ENCODE measurements around the gene SHROOM3.

The SHROOM3 gene

GRCh38 chr4:76498550-76498949 lies 63.5 kb downstream of the SHROOM3 start:
- Histone ChIP-seq H2BK5ac (ENCODE audit: low read depth, low read length, poor library complexity, severe bottlenecking) (no peak overlapping the region), H2AFZ (ENCODE audit: low read depth, low read length) (no peak overlapping the region), H4K91ac (ENCODE audit: low read length) (no peak overlapping the region), H3K4ac (ENCODE audit: low read depth in 1 of 2, low read length in 2 of 2) (no peak overlapping the region), H3K4me1 (ENCODE audit: control insufficient read depth, insufficient read depth, low read depth, low read length) (no peaks in the 10 kb centered on the region), H3K79me1 (replicated peaks; ENCODE audit: low read length, poor library complexity, severe bottlenecking) (no peaks in the 10 kb centered on the region), H3K27me3 (ENCODE audit: control insufficient read depth in 1 of 2, insufficient read depth in 1 of 2, low read length in 2 of 2) (peaks cover 0 to 37% of the 10 kb centered on the region in 2 experiments), H3K4me3 (ENCODE audit: insufficient read depth in 1 of 2, low read depth in 1 of 2, low read length in 2 of 2) (no peak overlapping the region), H3K18ac (ENCODE audit: low read depth in 1 of 2, low read length in 2 of 2) (no peak overlapping the region), H2BK15ac (ENCODE audit: low read depth, poor library complexity, severe bottlenecking) (no peak overlapping the region), H3K9me3 (ENCODE audit: control insufficient read depth, low read length) (no peaks in the 10 kb centered on the region), H3K23ac (ENCODE audit: low read length in 2 of 2) (no peak overlapping the region), H4K8ac (ENCODE audit: low read length) (no peak overlapping the region), H2AK5ac (ENCODE audit: low read length, severe bottlenecking) (no peak overlapping the region), H2BK120ac (ENCODE audit: low read depth, low read length) (no peak overlapping the region), H3K4me2 (ENCODE audit: low read length, poor library complexity, severe bottlenecking) (no peak overlapping the region), H3K36me3 (ENCODE audit: control insufficient read depth in 1 of 2, insufficient read depth in 2 of 2, low read depth in 1 of 2, low read length in 2 of 2) (no peaks in the 10 kb centered on the region), H2BK12ac (ENCODE audit: low read length in 2 of 2) (no peak overlapping the region), H3K14ac (ENCODE audit: low read length in 2 of 2) (no peak overlapping the region), H3K27ac (ENCODE audit: low read length, poor library complexity, severe bottlenecking) (no peak overlapping the region), H3K9ac (ENCODE audit: low read length) (no peak overlapping the region)
- no peak for DNase-seq
- WGBS, result 83% methylated on average over 1 of the region's 3 CpGs

GRCh38 chr4:76499461-76499860 lies 64.4 kb downstream of the SHROOM3 start:
- Histone ChIP-seq H2AFZ (ENCODE audit: low read depth, low read length) (no peak overlapping the region), H2AK5ac (ENCODE audit: low read length, severe bottlenecking) (no peak overlapping the region), H3K36me3 (ENCODE audit: control insufficient read depth in 1 of 2, insufficient read depth in 2 of 2, low read depth in 1 of 2, low read length in 2 of 2) (no peaks in the 10 kb centered on the region), H3K4me2 (ENCODE audit: low read length, poor library complexity, severe bottlenecking) (no peak overlapping the region), H2BK12ac (ENCODE audit: low read length in 2 of 2) (no peak overlapping the region), H3K23ac (ENCODE audit: low read length in 2 of 2) (no peak overlapping the region), H3K9me3 (ENCODE audit: control insufficient read depth, low read length) (no peaks in the 10 kb centered on the region), H3K27me3 (ENCODE audit: control insufficient read depth in 1 of 2, insufficient read depth in 1 of 2, low read length in 2 of 2) (peaks cover 0 to 33% of the 10 kb centered on the region in 2 experiments), H3K4me1 (ENCODE audit: control insufficient read depth, insufficient read depth, low read depth, low read length) (no peaks in the 10 kb centered on the region), H3K4me3 (ENCODE audit: insufficient read depth in 1 of 2, low read depth in 1 of 2, low read length in 2 of 2) (no peak overlapping the region), H2BK5ac (ENCODE audit: low read depth, low read length, poor library complexity, severe bottlenecking) (no peak overlapping the region), H2BK15ac (ENCODE audit: low read depth, poor library complexity, severe bottlenecking) (no peak overlapping the region), H3K27ac (ENCODE audit: low read length, poor library complexity, severe bottlenecking) (no peak overlapping the region), H3K18ac (ENCODE audit: low read depth in 1 of 2, low read length in 2 of 2) (no peak overlapping the region), H2BK120ac (ENCODE audit: low read depth, low read length) (no peak overlapping the region), H3K14ac (ENCODE audit: low read length in 2 of 2) (no peak overlapping the region), H3K79me1 (replicated peaks; ENCODE audit: low read length, poor library complexity, severe bottlenecking) (no peaks in the 10 kb centered on the region), H4K8ac (ENCODE audit: low read length) (no peak overlapping the region), H3K9ac (ENCODE audit: low read length) (no peak overlapping the region), H3K4ac (ENCODE audit: low read depth in 1 of 2, low read length in 2 of 2) (no peak overlapping the region), H4K91ac (ENCODE audit: low read length) (no peak overlapping the region)
- WGBS, result 62% methylated on average over 3 of the region's 4 CpGs
- no peak for DNase-seq

- no peak overlapping the region for H2BK120ac ChIP-seq (ENCODE audit: low read depth, low read length)
- no peak overlapping the region for H3K4me3 ChIP-seq (ENCODE audit: insufficient read depth in 1 of 2, low read depth in 1 of 2, low read length in 2 of 2)
- no peak for DNase-seq
- H3K79me1 ChIP-seq (replicated peaks; ENCODE audit: low read length, poor library complexity, severe bottlenecking), result no peaks in the 10 kb centered on the region
- H2BK5ac ChIP-seq (ENCODE audit: low read depth, low read length, poor library complexity, severe bottlenecking), result no peak overlapping the region
- H3K27me3 ChIP-seq (ENCODE audit: control insufficient read depth in 1 of 2, insufficient read depth in 1 of 2, low read length in 2 of 2), result peaks cover 0 to 18% of the 10 kb centered on the region in 2 experiments
- H3K4me1 ChIP-seq (ENCODE audit: control insufficient read depth, insufficient read depth, low read depth, low read length), result no peaks in the 10 kb centered on the region
- no peak overlapping the region for H2AFZ ChIP-seq (ENCODE audit: low read depth, low read length)
- no peak overlapping the region for H3K14ac ChIP-seq (ENCODE audit: low read length in 2 of 2)
- H3K4me2 ChIP-seq (ENCODE audit: low read length, poor library complexity, severe bottlenecking), result no peak overlapping the region
- no peak overlapping the region for H2BK15ac ChIP-seq (ENCODE audit: low read depth, poor library complexity, severe bottlenecking)
- no peak overlapping the region for H3K18ac ChIP-seq (ENCODE audit: low read depth in 1 of 2, low read length in 2 of 2)
- no peak overlapping the region for H3K9ac ChIP-seq (ENCODE audit: low read length)
- no CpG with 5 or more reads among the region's 1 CpG for WGBS
- H2AK5ac ChIP-seq (ENCODE audit: low read length, severe bottlenecking), result no peak overlapping the region
- H3K27ac ChIP-seq (ENCODE audit: low read length, poor library complexity, severe bottlenecking), result no peak overlapping the region
- H4K91ac ChIP-seq (ENCODE audit: low read length), result no peak overlapping the region
- no peaks in the 10 kb centered on the region for H3K9me3 ChIP-seq (ENCODE audit: control insufficient read depth, low read length)
- no peak overlapping the region for H2BK12ac ChIP-seq (ENCODE audit: low read length in 2 of 2)
- H3K23ac ChIP-seq (ENCODE audit: low read length in 2 of 2), result no peak overlapping the region
- no peak overlapping the region for H4K8ac ChIP-seq (ENCODE audit: low read length)
- H3K4ac ChIP-seq (ENCODE audit: low read depth in 1 of 2, low read length in 2 of 2), result no peak overlapping the region
- H3K36me3 ChIP-seq (ENCODE audit: control insufficient read depth in 1 of 2, insufficient read depth in 2 of 2, low read depth in 1 of 2, low read length in 2 of 2), result no peaks in the 10 kb centered on the region
Observed at GRCh38 chr4:76502886-76503285, 67.9 kb downstream of the SHROOM3 start.

- Histone ChIP-seq H3K27me3 (ENCODE audit: control insufficient read depth in 1 of 2, insufficient read depth in 1 of 2, low read length in 2 of 2) (peaks cover 0 to 18% of the 10 kb centered on the region in 2 experiments), H3K36me3 (ENCODE audit: control insufficient read depth in 1 of 2, insufficient read depth in 2 of 2, low read depth in 1 of 2, low read length in 2 of 2) (no peaks in the 10 kb centered on the region), H2BK15ac (ENCODE audit: low read depth, poor library complexity, severe bottlenecking) (no peak overlapping the region), H2BK5ac (ENCODE audit: low read depth, low read length, poor library complexity, severe bottlenecking) (no peak overlapping the region), H3K4me2 (ENCODE audit: low read length, poor library complexity, severe bottlenecking) (no peak overlapping the region), H3K4ac (ENCODE audit: low read depth in 1 of 2, low read length in 2 of 2) (no peak overlapping the region), H3K14ac (ENCODE audit: low read length in 2 of 2) (no peak overlapping the region), H3K4me1 (ENCODE audit: control insufficient read depth, insufficient read depth, low read depth, low read length) (no peaks in the 10 kb centered on the region), H3K27ac (ENCODE audit: low read length, poor library complexity, severe bottlenecking) (no peak overlapping the region), H4K91ac (ENCODE audit: low read length) (no peak overlapping the region), H3K9ac (ENCODE audit: low read length) (no peak overlapping the region), H2AFZ (ENCODE audit: low read depth, low read length) (no peak overlapping the region), H3K79me1 (replicated peaks; ENCODE audit: low read length, poor library complexity, severe bottlenecking) (peaks cover 2% of the 10 kb centered on the region), H2BK12ac (ENCODE audit: low read length in 2 of 2) (no peak overlapping the region), H3K18ac (ENCODE audit: low read depth in 1 of 2, low read length in 2 of 2) (no peak overlapping the region), H2BK120ac (ENCODE audit: low read depth, low read length) (no peak overlapping the region), H3K9me3 (ENCODE audit: control insufficient read depth, low read length) (no peaks in the 10 kb centered on the region), H4K8ac (ENCODE audit: low read length) (no peak overlapping the region), H3K4me3 (ENCODE audit: insufficient read depth in 1 of 2, low read depth in 1 of 2, low read length in 2 of 2) (no peak overlapping the region), H2AK5ac (ENCODE audit: low read length, severe bottlenecking) (no peak overlapping the region), H3K23ac (ENCODE audit: low read length in 2 of 2) (no peak overlapping the region)
- peak; percentile 65 for DNase-seq
- 100% methylated on average over 1 of the region's 2 CpGs for WGBS
Observed at GRCh38 chr4:76504613-76505465, 69.8 kb downstream of the SHROOM3 start.
